HG03354 (cell line): ENCODE results near the gene TXNL1.
A peak's percentile ranks its signal among the peaks of the same experiment; 100 is the strongest.

Experiments used
- ATAC-seq: cut with Tn5 transposase; IDR thresholded peaks from one replicate; pipeline ENCODE4 v1.9.1; 2021; ENCODE audit warnings: mild to moderate bottlenecking; ENCODE audit not compliant: unreplicated experiment, poor library complexity, severe bottlenecking

Gene TXNL1

GRCh38 chr18:56647071-56647470, 8.7 kb upstream of the TXNL1 start:
- no peak for ATAC-seq

- peak; percentile 52 for ATAC-seq
Observed at GRCh38 chr18:56645415-56646016, 7.1 kb upstream of the TXNL1 start.

GRCh38 chr18:56643381-56643780, 5.0 kb upstream of the TXNL1 start:
- ATAC-seq = no peak

GRCh38 chr18:56641714-56642337, 3.4 kb upstream of the TXNL1 start:
- no peak for ATAC-seq

- no peak for ATAC-seq
Observed at GRCh38 chr18:56639571-56639970, 1.2 kb upstream of the TXNL1 start.

- ATAC-seq = no peak
Observed at GRCh38 chr18:56639104-56639381, 651 bp upstream of the TXNL1 start.

- ATAC-seq = peak; percentile 24
Observed at GRCh38 chr18:56637711-56638231, 621 bp downstream of the TXNL1 start.

GRCh38 chr18:56637176-56637575, 1.2 kb downstream of the TXNL1 start:
- ATAC-seq = no peak

GRCh38 chr18:56635007-56635406, 3.4 kb downstream of the TXNL1 start:
- no peak for ATAC-seq

- ATAC-seq = no peak
Observed at GRCh38 chr18:56632070-56633022, 6.0 kb downstream of the TXNL1 start.

GRCh38 chr18:56627991-56628390, 10.4 kb downstream of the TXNL1 start:
- ATAC-seq = no peak

GRCh38 chr18:56615738-56616520, 22.5 kb downstream of the TXNL1 start:
- peak; percentile 52 for ATAC-seq

- ATAC-seq = no peak
Observed at GRCh38 chr18:56606618-56607017, 31.8 kb downstream of the TXNL1 start.

GRCh38 chr18:56598422-56598821, 40.0 kb downstream of the TXNL1 start:
- no peak for ATAC-seq

- no peak for ATAC-seq
Observed at GRCh38 chr18:56593906-56594305, 44.5 kb downstream of the TXNL1 start.

GRCh38 chr18:56580026-56580425, 58.4 kb downstream of the TXNL1 start:
- ATAC-seq = no peak

GRCh38 chr18:56579451-56579850, 58.9 kb downstream of the TXNL1 start:
- no peak for ATAC-seq

GRCh38 chr18:56576826-56577573, 61.4 kb downstream of the TXNL1 start:
- no peak for ATAC-seq
